Stimulated activated CD8-positive, alpha-beta memory T cell treated with anti-CD3 and anti-CD28 coated beads, Interleukin-12 subunit alpha, Interleukin-12 subunit beta, amount 100 ng/mL, for 24 hours (primary cell): ENCODE results near the gene RYR2.
"Not testable (repeated sequence)": the region's sequence is repeated elsewhere in the genome, so short reads cannot be mapped to it uniquely, and the experiment has no call there.

Experiments
- DNase-seq: peaks from one replicate; pipeline ENCODE4 v3.0.0-alpha.2; 2020; ENCODE audit errors: extremely low read depth

The RYR2 gene

GRCh38 chr1:237352747-237353146 is 310.8 kb downstream of the RYR2 start:
- no peak for DNase-seq

DNA sequence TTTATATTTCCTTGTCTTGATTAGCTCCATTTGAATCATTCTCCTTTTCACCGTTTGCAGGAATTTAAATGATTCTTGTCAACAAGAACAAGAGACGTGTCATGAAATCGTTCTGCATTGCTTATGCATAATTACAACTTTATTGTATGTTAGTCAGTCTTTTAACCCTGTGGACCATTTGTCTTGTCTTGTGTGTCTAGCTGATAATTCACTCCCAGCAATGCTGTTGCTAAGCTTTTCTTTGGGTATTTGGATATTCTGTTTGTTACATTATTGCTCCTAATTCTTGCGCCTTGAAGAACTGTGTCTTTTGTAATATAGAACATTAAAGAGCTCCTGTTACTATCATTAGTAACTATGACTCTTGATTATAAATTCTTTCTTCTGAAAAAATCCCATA is 311.9 kb downstream of the RYR2 start:
- no peak for DNase-seq

- DNase-seq, result no peak
Measured at GRCh38 chr1:237355022-237355421, 313.0 kb downstream of the RYR2 start.

- DNase-seq, result no peak
Measured at GRCh38 chr1:237358555-237358954, 316.6 kb downstream of the RYR2 start.

DNA sequence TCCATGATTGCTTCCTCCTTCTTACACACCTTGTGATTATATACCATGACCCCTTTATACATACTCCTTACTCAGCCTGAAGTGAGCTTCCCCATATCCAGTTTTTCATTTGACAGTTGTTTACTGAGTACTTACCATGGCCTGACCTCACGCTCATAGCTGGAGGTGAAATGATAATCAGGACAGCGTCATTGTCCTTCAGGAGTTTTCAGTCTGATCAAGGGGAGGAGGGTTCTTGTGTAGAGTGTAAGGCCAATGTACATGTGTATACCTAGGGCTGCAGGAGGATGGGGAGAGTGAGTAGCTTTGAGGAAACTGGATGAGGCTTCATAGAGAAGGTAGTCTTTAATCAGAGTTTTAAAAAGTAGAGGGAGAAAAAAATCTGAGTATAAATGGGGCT is 325.8 kb downstream of the RYR2 start:
- DNase-seq, result no peak

DNA sequence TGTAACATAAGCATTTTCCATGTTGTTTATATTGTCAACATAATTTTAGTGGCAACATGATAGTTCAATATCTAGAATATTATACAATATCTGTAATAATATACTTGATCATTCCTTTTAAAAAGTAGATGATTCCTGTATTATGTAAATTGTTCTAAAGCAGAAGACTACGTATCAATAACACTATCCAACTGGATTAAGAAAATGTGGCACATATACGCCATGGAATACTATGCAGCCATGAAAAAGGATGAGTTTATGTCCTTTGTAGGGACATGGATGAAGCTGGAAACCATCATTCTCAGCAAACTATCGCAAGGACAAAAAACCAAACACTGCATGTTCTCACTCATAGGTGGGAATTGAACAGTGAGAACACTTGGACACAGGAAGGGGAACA is 329.5 kb downstream of the RYR2 start:
- not testable (repeated sequence) for DNase-seq

DNA sequence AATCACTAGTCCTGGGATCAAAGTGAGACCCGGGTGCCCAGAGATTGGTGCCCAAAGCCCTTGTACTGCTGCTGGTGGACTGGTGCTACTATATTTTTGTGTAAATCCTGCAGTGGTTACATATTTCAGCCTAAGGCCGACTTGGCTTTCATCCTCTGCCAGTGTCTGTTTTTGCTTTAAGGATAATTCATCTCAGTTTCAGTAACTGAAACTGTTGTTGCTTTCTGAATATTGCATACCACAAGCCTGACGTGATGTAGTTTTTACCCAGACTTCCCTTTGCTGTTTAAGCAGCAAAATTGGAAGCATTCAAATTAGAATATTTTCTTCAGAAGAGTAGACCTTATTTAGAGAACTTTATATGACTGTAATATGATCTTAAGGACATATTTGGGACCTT is 341.8 kb downstream of the RYR2 start:
- DNase-seq, result no peak

GRCh38 chr1:237384213-237384612 is 342.2 kb downstream of the RYR2 start:
- DNase-seq, result no peak

GRCh38 chr1:237386362-237387143 is 344.6 kb downstream of the RYR2 start:
- no peak for DNase-seq

GRCh38 chr1:237387144-237387505 is 345.1 kb downstream of the RYR2 start:
- no peak for DNase-seq

DNA sequence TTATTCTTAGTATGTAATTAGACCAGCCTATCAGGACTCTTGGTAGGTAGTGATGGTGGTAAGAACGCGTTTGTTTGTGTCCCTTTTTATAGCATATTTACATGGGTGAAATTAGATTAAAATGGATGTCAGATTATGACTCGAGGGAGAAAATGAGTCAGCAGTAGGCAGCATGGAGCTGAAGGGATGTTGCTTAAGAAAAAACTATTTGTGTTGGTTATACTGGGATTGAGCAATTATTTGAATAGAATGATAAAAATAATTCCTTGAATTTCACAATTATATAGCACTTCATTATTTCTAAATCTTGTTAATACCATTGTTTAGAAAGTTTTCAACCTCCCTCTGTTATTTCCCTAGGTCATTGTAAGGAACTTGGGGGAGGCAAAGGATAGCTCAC is 348.8 kb downstream of the RYR2 start:
- no peak for DNase-seq

GRCh38 chr1:237393632-237394031 is 351.6 kb downstream of the RYR2 start:
- no peak for DNase-seq

DNA sequence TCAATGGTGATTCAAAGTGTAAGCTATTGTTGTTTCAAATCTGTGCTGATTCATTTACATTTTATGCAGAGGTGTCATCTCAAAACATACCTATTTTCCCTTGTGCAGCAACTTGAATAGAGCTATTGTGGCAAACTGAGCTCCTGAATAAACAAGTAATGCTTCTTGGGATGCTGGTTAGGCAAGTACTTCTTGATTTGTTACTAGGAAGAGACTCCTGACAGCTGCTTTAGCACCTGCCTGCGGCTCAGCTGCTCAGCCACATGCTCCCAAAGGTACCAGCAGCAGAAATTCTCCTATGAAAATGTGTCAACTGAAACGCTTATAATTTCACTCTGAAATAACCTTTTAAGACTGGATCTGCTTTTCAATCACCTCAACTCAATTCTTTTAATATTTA is 352.3 kb downstream of the RYR2 start:
- no peak for DNase-seq

DNA sequence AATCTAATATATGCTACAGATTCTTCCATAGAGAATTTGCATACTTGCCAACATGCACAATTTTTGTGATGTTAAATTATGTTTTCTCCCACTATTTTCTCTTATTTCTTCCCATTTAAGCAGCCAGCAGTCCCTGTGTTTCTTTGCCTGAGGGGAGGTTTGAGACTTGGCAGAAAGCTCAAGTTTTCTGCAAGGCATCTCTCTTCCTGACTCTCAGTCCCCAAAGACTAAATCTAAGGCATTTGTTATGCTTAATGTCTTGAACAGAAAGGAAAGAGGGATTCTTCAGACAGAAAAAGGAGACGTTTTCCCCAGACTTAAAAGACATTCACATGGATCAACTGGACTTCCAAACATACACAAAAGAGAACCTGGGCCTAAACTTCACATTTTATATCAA is 354.4 kb downstream of the RYR2 start:
- no peak for DNase-seq

GRCh38 chr1:237398751-237399150 is 356.8 kb downstream of the RYR2 start:
- DNase-seq, result no peak

DNA sequence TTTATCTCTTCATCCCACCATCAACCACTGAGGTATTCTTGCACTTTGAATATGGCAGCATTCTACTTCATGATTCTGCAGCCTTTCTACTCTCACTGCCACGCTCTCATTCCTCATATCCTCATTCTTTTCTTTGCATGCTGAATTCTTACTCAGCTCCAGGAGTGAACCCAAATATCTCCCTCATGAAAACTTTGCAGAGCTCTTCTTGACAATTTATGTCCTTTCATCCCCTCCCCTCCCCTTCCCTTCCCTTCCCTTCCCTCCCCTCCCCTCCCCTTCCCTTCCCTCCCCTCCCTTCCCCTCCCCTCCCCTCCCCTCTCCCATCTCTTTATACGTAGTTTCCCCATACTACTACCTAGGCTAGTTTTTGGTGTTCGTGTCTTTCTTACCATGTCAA is 363.9 kb downstream of the RYR2 start:
- no peak for DNase-seq

GRCh38 chr1:237411621-237412020 is 369.6 kb downstream of the RYR2 start:
- no peak for DNase-seq

DNA sequence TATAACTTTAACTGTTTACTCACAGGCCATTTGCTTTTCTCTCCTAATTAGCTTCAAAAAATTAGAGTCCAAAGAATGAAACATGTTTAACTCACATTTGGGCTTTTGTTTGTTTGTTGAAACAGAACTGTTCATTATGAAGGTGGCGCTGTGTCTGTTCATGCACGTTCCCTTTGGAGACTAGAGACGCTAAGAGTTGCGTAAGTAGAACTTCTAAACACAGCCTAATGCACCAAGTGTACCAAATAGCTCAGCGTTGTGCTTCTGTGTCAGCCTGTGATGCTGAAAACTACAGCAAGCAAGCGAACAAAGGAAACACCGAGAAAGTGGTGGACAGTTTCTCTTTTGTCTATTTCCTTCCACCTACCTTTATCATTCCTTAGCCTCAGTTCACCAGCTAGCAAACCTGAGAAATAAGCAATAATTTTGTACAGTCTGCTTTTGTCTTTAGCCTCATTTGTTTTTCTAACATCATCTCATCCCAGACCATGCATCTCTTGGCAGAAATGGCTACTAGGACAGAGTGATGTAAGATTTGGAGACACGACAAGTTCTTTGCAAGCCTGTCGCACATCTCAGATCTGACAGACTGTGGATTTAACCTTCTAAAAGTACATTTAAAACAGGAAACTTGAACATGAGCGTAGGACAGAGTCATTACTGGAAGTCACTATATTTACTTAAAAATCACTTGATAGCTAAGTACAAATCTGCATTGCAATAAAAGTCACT is 375.1 kb downstream of the RYR2 start:
- no peak for DNase-seq

GRCh38 chr1:237428809-237429208 is 386.8 kb downstream of the RYR2 start:
- DNase-seq, result no peak

DNA sequence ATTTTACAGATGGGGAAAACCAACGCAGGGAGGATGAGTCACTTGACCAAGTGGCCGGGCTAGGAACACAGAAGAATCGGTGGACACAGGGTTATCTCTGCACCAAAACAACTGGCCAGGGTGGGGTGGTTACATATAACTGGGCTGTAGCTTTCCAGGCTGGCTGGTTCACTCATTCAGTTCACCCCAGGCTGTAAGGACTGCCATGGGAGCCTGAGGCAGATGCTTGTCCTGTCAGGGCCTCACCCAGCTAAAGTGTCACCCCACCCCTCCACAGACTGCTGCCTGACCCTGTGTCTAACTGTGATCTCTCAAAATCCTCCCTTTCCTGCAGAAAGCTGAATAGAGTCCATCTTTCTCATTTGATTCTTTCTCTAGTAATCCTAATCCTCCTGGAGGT is 387.3 kb downstream of the RYR2 start:
- no peak for DNase-seq

- DNase-seq, result no peak
Measured at GRCh38 chr1:237431448-237431847, 389.5 kb downstream of the RYR2 start.

DNA sequence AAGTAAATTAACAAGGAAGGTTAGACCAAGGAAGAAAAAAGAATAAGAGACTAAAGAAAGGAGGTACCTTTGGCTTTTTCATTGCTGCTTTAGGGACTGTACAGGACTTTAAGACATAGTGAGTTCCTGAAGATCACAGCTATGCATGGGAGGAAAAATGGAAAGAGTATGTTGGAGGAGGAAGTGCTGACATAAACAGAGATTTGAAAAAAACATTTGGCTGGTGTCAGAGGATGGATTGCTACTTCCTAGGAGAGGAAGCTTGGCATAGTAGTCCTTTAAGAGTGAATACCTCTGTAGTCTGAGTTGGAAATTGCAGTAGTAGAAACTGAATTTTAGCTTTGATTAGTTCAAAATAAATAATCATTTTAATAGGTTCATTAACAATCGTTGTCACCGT is 398.4 kb downstream of the RYR2 start:
- no peak for DNase-seq

DNA sequence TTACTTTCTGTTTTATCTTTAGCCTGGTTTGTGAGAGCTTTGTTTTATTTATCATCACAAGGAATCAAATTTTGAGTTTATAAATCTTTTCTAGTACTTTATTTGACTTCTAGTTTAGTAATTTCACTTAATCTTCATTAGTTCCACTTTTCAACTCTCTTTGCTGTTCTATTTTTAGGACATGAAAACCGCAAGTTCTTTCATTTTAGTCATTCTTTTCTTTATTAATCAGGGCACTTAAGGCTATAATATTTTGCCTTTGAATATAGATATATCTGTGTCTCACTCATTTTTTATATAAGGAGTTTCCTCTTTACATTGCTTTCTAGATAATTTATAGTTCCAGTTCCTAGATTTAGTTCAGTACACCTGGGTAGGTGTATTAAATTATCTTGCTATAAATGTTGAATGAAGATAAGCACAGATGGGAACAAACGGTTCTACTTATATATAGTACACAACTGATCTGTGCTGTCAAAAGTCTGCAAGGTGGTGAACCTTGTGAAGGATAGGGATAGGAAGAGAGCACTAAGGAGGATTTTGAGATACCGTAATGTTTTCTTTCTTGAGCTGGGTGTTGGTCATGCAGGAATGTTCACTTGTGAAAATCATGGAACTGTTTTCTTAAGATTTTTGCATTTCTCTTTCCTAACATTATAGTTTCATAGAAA is 402.3 kb downstream of the RYR2 start:
- no peak for DNase-seq
